Panc1 (cell line): ENCODE results near the gene PAGR1.

Experiments used
- POLR2AphosphoS5 ChIP-seq: IDR thresholded peaks from 2 replicates; pipeline ENCODE4 v1.6.1; 2012; ENCODE audit warnings: mild to moderate bottlenecking, low read depth, low read length, moderate library complexity
- SIN3A ChIP-seq: IDR thresholded peaks from 2 replicates; pipeline ENCODE4 v1.6.1; 2012; ENCODE audit warnings: low read depth, mild to moderate bottlenecking, low read length, moderate library complexity, borderline replicate concordance; ENCODE audit not compliant: insufficient read depth
- TCF7L2 ChIP-seq: IDR thresholded peaks from 2 replicates; pipeline ENCODE4 v1.6.1; 2011; ENCODE audit warnings: mild to moderate bottlenecking, low read depth, low read length, inconsistent platforms
- TF ChIP-seq, protein P1 (sequence below): fragments of 450-650 bp; IDR thresholded peaks from 2 replicates; pipeline ENCODE4 v1.5.1; 2017; ENCODE audit warnings: mild to moderate bottlenecking
- TF ChIP-seq, protein P2 (sequence below), 2 experiments: IDR thresholded peaks; 2 replicates each; pipeline ENCODE4 v1.6.1; 2011 to 2012; ENCODE audit warnings: low read depth in 2 of 2, control low read depth in 1 of 2, low read length in 1 of 2, mild to moderate bottlenecking in 1 of 2, moderate library complexity in 1 of 2; ENCODE audit not compliant: insufficient read depth in 1 of 2

DNA sequence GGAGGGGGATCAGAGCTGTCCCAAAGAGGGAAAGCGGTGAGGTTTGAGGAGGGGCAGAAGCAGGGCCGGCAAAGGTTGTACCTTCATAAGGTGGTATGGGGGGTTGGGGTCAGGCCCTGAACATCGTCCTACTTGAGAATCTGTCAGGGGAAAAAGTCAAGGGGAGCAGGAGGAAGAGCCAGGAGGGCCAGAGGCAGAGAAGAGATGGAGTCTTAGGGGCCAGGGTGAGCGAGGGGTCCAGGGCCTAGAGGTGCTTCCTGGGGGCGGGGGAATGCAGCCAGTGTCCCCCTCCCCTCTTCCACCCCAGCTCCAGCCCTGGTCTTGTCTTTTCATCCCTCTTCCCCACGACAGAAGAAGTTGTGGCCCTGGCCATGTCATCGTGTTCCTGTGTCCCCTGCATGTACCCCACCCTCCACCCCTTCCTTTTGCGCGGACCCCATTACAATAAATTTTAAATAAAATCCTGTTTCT is 5.2 kb upstream of the PAGR1 start:
- TF ChIP-seq TCF7L2: no peak
- TF ChIP-seq, protein P1, sequence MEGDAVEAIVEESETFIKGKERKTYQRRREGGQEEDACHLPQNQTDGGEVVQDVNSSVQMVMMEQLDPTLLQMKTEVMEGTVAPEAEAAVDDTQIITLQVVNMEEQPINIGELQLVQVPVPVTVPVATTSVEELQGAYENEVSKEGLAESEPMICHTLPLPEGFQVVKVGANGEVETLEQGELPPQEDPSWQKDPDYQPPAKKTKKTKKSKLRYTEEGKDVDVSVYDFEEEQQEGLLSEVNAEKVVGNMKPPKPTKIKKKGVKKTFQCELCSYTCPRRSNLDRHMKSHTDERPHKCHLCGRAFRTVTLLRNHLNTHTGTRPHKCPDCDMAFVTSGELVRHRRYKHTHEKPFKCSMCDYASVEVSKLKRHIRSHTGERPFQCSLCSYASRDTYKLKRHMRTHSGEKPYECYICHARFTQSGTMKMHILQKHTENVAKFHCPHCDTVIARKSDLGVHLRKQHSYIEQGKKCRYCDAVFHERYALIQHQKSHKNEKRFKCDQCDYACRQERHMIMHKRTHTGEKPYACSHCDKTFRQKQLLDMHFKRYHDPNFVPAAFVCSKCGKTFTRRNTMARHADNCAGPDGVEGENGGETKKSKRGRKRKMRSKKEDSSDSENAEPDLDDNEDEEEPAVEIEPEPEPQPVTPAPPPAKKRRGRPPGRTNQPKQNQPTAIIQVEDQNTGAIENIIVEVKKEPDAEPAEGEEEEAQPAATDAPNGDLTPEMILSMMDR: no peak
- no peak for TF ChIP-seq SIN3A
- TF ChIP-seq POLR2AphosphoS5: no peak
- TF ChIP-seq, protein P2, sequence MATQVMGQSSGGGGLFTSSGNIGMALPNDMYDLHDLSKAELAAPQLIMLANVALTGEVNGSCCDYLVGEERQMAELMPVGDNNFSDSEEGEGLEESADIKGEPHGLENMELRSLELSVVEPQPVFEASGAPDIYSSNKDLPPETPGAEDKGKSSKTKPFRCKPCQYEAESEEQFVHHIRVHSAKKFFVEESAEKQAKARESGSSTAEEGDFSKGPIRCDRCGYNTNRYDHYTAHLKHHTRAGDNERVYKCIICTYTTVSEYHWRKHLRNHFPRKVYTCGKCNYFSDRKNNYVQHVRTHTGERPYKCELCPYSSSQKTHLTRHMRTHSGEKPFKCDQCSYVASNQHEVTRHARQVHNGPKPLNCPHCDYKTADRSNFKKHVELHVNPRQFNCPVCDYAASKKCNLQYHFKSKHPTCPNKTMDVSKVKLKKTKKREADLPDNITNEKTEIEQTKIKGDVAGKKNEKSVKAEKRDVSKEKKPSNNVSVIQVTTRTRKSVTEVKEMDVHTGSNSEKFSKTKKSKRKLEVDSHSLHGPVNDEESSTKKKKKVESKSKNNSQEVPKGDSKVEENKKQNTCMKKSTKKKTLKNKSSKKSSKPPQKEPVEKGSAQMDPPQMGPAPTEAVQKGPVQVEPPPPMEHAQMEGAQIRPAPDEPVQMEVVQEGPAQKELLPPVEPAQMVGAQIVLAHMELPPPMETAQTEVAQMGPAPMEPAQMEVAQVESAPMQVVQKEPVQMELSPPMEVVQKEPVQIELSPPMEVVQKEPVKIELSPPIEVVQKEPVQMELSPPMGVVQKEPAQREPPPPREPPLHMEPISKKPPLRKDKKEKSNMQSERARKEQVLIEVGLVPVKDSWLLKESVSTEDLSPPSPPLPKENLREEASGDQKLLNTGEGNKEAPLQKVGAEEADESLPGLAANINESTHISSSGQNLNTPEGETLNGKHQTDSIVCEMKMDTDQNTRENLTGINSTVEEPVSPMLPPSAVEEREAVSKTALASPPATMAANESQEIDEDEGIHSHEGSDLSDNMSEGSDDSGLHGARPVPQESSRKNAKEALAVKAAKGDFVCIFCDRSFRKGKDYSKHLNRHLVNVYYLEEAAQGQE (IDR thresholded peaks at IDR 0.05; ENCODE audit: insufficient read depth in 1 of 2, low read depth in 2 of 2, low read length in 1 of 2): no peak
